ENCODE data around the gene ICAM1. TPM values are rescaled to one million over a fixed set of nuclear protein-coding genes. Genes with fewer than 3 reads are reported as not detected.

Gene ICAM1
- total RNA-seq, 4 donors from 2014 or later = 8.8 to 33.0 (median 19.6) TPM

DNA sequence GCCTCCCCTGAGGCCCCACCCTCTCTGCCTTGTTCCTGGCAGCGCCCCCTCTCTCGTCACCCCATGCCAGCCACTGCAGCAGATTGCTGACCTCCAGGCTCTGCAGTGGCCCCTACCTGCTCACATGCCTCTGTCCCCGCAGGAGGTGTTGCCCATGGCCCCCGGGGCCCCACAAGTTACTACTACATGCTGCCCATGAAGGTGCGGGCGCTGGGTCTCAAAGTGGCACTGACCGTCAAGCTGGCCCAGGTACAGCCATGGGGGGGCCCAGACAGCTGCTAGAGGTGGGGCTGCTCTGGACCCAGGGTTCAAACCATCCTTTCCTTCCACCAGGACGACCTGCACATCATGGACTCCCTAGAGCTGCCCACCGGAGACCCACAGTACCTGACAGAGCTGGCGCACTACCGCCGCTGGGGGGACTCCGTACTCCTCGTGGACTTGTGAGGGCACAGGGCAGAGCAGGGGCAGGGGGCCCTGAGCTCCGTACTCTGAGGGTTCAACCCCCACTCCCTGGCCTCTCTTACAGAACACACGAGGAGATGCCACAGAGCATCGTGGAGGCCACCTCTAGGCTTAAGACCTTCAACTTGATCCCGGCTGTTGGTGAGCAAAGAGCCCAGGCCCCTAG, 12.7 kb upstream of the ICAM1 start:
- Histone ChIP-seq H3K9me3 (no peaks in the 10 kb centered on the region), H3K4me3 (no peak overlapping the region), H3K4me1 (peaks cover 0 to 14% (median 3%) of the 10 kb centered on the region in 3 donors), H3K36me3 (peaks cover 0 to 67% of the 10 kb centered on the region in 2 donors), H3K27ac (no peak overlapping the region), H3K27me3 (no peaks in the 10 kb centered on the region)
- TF ChIP-seq EP300 (IDR thresholded peaks at IDR 0.05) = no peak
- no peak for TF ChIP-seq POLR2AphosphoS5 (IDR thresholded peaks at IDR 0.05)
- TF ChIP-seq POLR2A (IDR thresholded peaks at IDR 0.05) = no peak
- TF ChIP-seq, protein P1, sequence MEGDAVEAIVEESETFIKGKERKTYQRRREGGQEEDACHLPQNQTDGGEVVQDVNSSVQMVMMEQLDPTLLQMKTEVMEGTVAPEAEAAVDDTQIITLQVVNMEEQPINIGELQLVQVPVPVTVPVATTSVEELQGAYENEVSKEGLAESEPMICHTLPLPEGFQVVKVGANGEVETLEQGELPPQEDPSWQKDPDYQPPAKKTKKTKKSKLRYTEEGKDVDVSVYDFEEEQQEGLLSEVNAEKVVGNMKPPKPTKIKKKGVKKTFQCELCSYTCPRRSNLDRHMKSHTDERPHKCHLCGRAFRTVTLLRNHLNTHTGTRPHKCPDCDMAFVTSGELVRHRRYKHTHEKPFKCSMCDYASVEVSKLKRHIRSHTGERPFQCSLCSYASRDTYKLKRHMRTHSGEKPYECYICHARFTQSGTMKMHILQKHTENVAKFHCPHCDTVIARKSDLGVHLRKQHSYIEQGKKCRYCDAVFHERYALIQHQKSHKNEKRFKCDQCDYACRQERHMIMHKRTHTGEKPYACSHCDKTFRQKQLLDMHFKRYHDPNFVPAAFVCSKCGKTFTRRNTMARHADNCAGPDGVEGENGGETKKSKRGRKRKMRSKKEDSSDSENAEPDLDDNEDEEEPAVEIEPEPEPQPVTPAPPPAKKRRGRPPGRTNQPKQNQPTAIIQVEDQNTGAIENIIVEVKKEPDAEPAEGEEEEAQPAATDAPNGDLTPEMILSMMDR (IDR thresholded peaks at IDR 0.05) = no peak
- ATAC-seq = no peak
- WGBS, 2 donors (ENCODE audit: low coverage in 1 of 2) = no CpG with 5 or more reads among the region's 18 CpGs

DNA sequence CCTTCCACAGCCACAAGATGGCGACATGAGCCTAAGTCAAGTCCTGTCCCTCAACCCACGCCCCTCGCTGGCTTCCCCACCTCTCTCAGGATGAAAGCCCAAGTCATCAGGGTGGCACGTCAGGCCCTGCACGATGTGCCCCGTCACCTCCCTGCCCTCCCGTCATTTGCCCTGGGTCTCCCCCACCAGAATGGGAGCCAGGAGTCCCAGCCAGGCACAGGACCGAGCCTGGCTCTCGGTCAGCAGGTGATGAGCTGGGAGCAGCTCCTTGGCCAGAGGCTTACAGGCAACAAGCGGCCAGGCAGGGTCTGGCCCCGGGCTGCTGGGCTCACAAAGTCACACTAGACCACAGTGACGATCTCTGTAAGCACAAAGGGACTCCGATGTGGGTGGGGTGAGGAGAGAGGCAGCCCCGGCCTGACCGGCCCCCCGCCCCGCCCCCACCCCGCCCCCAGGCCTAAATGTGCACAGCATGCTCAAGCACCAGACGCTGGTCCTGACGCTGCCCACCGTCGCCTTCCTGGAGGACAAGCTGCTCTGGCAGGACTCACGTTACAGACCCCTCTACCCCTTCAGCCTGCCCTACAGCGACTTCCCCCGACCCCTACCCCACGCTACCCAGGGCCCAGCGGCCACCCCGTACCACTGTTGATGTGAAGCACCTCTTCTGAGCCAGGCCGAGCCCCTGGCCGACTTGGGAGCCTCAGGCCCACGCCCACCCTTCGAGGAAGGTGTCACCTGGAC, 11.6 kb upstream of the ICAM1 start:
- H3K4me3 ChIP-seq = no peak overlapping the region
- peak; percentile 62 for ATAC-seq
- WGBS, 2 donors (ENCODE audit: low coverage in 1 of 2) = 0 to 36% methylated on average over 3 to 10 of the region's 32 CpGs
- no peaks in the 10 kb centered on the region for H3K9me3 ChIP-seq
- peaks cover 0 to 6% (median 3%) of the 10 kb centered on the region in 3 donors for H3K4me1 ChIP-seq
- peak overlapping the region in 3 of 4 donors; percentile 5 to 36 (median 25) for H3K27ac ChIP-seq
- no peaks in the 10 kb centered on the region for H3K27me3 ChIP-seq
- peaks cover 0 to 58% of the 10 kb centered on the region in 2 donors for H3K36me3 ChIP-seq
- no peak for TF ChIP-seq EP300 (IDR thresholded peaks at IDR 0.05)
- TF ChIP-seq, protein P1 (IDR thresholded peaks at IDR 0.05) = peak in 3 of 4 experiments; percentile 50 to 64 (median 52)

DNA sequence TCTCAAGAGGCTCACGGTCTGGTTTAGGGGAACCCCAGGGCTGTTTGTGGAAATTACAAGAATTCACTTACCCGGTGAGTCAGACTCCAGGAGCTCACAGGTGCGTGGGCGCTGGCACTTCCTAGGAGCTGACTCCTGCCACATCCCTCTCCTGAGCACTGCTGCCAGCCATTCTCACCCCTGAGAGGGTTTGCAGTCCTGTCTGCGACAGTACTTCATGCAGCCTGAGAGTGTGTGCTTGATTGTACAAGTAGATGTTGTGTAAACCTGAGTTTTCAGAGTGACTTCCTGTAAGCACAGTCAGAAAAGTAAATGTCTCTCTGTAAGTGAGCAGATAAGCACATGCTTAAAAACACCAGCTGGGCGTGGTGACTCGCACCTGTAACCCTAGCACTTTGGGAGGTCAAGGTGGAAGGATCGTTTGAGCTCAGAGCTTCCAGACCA, 10.8 kb upstream of the ICAM1 start:
- Histone ChIP-seq H3K9me3 (no peaks in the 10 kb centered on the region), H3K4me3 (no peak overlapping the region), H3K4me1 (peaks cover 0 to 6% (median 3%) of the 10 kb centered on the region in 3 donors), H3K27me3 (no peaks in the 10 kb centered on the region), H3K27ac (no peak overlapping the region), H3K36me3 (peaks cover 0 to 49% of the 10 kb centered on the region in 2 donors)
- TF ChIP-seq POLR2A (IDR thresholded peaks at IDR 0.05) (no peak), POLR2AphosphoS5 (IDR thresholded peaks at IDR 0.05) (no peak), EP300 (IDR thresholded peaks at IDR 0.05) (no peak)
- TF ChIP-seq, protein P1 (IDR thresholded peaks at IDR 0.05) = no peak
- 50 to 62% methylated on average over 1 to 5 of the region's 8 CpGs for WGBS, 2 donors (ENCODE audit: low coverage in 1 of 2)
- no peak for ATAC-seq

DNA sequence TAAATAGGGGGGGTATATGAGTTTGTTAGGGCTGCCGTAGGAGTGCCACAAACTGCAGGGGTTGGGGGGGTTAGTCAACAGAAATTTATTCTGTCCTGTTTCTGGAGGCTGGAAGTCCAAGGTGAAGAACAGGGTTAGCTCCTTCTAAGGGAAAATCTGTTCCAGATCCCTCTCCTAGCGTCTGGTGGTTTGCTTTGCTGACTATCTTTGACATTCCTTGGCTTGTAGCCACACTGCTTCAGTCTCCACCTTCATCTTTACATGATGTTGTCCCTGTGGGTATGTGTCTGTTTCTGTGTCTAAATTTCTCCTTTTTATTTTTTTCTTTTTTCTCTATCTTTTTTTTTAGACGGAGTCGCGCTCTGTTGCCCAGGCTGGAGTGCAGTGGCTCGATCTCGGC, 8.1 kb upstream of the ICAM1 start:
- Histone ChIP-seq H3K4me1 (peaks cover 0 to 6% (median 3%) of the 10 kb centered on the region in 3 donors), H3K9me3 (no peaks in the 10 kb centered on the region), H3K4me3 (no peak overlapping the region), H3K27me3 (peaks cover 1% of the 10 kb centered on the region), H3K36me3 (peaks cover 0 to 23% of the 10 kb centered on the region in 2 donors), H3K27ac (no peak overlapping the region)
- no peak for ATAC-seq
- WGBS, 2 donors (ENCODE audit: low coverage in 1 of 2) = 34 to 90% methylated on average over 2 to 6 of the region's 7 CpGs
- TF ChIP-seq, protein P1 (IDR thresholded peaks at IDR 0.05) = no peak
- TF ChIP-seq POLR2A (IDR thresholded peaks at IDR 0.05) (no peak), EP300 (IDR thresholded peaks at IDR 0.05) (no peak), POLR2AphosphoS5 (IDR thresholded peaks at IDR 0.05) (no peak)
